ENCODE data around the gene DUSP6. TPM values are rescaled to one million over a fixed set of nuclear protein-coding genes. Genes with fewer than 3 reads are reported as not detected.

Gene DUSP6
- total RNA-seq, 4 donors from 2014 or later, result 33.1 to 71.0 (median 46.7) TPM

GRCh38 chr12:89353188-89353822 lies 1.0 kb upstream of the DUSP6 start:
- H3K4me1 ChIP-seq, result peaks cover 0 to 40% (median 5%) of the 10 kb centered on the region in 4 donors

DNA sequence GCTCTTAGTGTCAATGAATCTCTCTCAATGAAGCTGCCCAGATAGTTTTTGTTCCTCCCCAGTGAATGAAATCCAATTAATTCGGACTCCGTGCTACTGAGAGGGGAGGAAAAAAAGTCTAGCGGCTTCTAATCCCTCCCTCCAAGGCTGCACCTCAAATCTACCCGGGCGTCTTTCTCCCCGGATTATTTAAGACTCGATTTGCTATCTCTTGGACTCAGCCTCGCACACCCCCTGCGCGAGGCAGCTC lies 134 bp downstream of the DUSP6 start:
- Histone ChIP-seq H3K4me3 (peak overlapping the region; percentile 56 to 82 (median 77)), H3K27me3 (no peaks in the 10 kb centered on the region), H3K9me3 (no peaks in the 10 kb centered on the region), H3K36me3 (peaks cover 0 to 12% (median 0%) of the 10 kb centered on the region in 3 donors), H3K4me1 (peaks cover 0 to 40% (median 6%) of the 10 kb centered on the region in 4 donors), H3K27ac (peak overlapping the region; percentile 89 to 99 (median 96))
- no peak for DNase-seq
- TF ChIP-seq CTCF (IDR thresholded peaks at IDR 0.05), result no peak
- peak; percentile 96 to 99 for TF ChIP-seq POLR2A (IDR thresholded peaks at IDR 0.05)

More at GRCh38 chr12:89353188-89353822, 1.0 kb upstream of the DUSP6 start:
- peak; percentile 52 to 87 (median 80) for DNase-seq
- peak overlapping the region; percentile 89 to 99 (median 96) for H3K27ac ChIP-seq
- H3K36me3 ChIP-seq, result peaks cover 0 to 9% (median 0%) of the 10 kb centered on the region in 3 donors
- no peaks in the 10 kb centered on the region for H3K27me3 ChIP-seq
- H3K9me3 ChIP-seq, result no peaks in the 10 kb centered on the region
- H3K4me3 ChIP-seq, result peak overlapping the region; percentile 56 to 82 (median 77)
- TF ChIP-seq POLR2A (IDR thresholded peaks at IDR 0.05) (peak; percentile 40 to 52), CTCF (IDR thresholded peaks at IDR 0.05) (no peak)

- TF ChIP-seq POLR2A (IDR thresholded peaks at IDR 0.05), result no peak
- no peak for TF ChIP-seq CTCF (IDR thresholded peaks at IDR 0.05)
- Histone ChIP-seq H3K27me3 (no peaks in the 10 kb centered on the region), H3K36me3 (peaks cover 0 to 12% (median 0%) of the 10 kb centered on the region in 3 donors), H3K27ac (peak overlapping the region; percentile 89 to 99 (median 96)), H3K4me1 (peaks cover 0 to 40% (median 9%) of the 10 kb centered on the region in 4 donors), H3K9me3 (no peaks in the 10 kb centered on the region), H3K4me3 (peak overlapping the region; percentile 56 to 82 (median 77))
- peak; percentile 58 to 80 (median 78) for DNase-seq
Observed at GRCh38 chr12:89351489-89352241, 636 bp downstream of the DUSP6 start.

GRCh38 chr12:89350630-89351488 lies 1.4 kb downstream of the DUSP6 start:
- Histone ChIP-seq H3K27me3 (no peaks in the 10 kb centered on the region), H3K4me1 (peaks cover 0 to 40% (median 11%) of the 10 kb centered on the region in 4 donors)
- peak; percentile 45 to 56 (median 54) for DNase-seq

More at GRCh38 chr12:89350630-89351488, 1.4 kb downstream of the DUSP6 start:
- no peak for TF ChIP-seq CTCF (IDR thresholded peaks at IDR 0.05)
- TF ChIP-seq POLR2A (IDR thresholded peaks at IDR 0.05), result no peak
- Histone ChIP-seq H3K4me3 (peak overlapping the region; percentile 56 to 82 (median 77)), H3K36me3 (peaks cover 0 to 12% (median 0%) of the 10 kb centered on the region in 3 donors), H3K27ac (peak overlapping the region; percentile 89 to 99 (median 96)), H3K9me3 (no peaks in the 10 kb centered on the region)

Data from Peyer's patch (tissue), 4 donors.